NCI-H524 treated with DMSO at 0.1 percent for 48 hours (cell line): ENCODE measurements around the gene FADS3.

ENCODE experiments used
- DNase-seq: peaks from one replicate; lab custom pipeline; 2025; lab: John Stamatoyannopoulos, UW

FADS3 gene

GRCh38 chr11:61855939-61856680 lies 35.2 kb downstream of the FADS3 start:
- DNase-seq: no peak

DNA sequence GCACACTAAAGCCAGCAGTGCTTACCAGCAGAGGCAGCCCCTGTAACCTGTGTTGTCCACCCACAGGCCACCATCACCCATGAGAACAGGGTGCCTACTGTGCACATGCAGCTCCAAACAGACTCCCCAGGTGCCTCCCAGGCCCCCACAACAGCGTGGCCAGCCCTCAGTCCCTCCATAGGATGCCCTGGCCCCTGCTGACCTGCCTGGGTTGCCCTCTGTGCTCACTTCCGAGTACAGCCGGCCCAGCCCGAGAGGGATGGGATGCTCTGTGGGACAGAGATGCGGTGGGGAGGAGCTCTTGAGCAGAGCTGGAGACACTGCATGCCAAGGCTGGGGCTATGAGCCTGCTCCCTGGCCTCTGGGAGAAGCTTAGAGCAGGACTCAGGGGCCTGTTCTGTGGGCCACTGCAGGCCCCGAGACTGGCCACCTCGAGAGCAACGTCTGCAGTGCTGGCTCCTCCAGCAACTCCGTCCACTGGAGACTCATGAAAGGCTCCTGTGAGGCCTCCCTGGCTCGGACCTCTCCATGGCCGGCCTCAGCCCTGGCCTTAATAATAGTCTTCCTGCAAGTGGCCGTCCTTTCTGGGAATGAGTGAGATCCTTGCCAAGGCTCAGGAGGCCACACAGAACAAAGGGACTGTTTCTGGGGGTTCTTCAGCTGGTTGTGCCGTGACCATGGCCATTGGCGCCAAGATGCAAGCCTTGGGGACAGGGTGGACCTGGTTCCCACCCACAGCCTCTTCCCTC lies 36.2 kb downstream of the FADS3 start:
- no peak for DNase-seq

DNA sequence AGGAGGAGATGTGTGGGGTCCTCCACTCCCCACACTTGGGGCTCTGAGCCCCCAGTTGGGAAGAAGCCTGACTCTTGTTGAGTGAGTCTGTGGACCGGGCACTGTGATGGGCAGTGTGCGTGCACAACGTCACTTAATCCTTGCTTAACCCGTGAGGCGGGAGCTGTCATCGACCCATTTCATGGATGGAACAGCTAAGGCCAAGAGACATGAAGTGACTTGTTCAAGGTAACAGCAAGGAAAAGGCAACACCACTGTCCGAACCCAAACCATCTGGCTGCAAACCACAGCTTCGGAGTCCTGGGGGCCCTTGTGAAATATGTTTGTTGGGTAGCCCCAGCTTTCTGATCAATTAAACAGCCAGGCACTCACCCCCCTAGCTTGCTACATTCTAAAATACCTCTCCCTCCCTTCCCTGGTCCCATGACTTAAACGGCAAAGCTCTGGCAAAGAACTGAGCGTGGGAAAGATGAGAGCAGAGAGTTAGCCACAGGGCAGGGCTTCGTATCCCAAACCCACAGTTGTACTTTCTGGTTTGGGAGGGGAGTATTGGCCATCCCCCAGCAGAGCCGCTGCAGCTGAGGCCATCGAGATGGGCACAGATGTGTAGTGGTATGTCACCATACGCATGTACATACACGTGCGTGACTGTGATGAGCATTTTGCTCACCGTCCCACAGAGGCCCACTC lies 37.0 kb downstream of the FADS3 start:
- DNase-seq: no peak

- no peak for DNase-seq
Observed at GRCh38 chr11:61853698-61854169, 37.6 kb downstream of the FADS3 start.

- DNase-seq: no peak
Observed at GRCh38 chr11:61851900-61852295, 39.4 kb downstream of the FADS3 start.

DNA sequence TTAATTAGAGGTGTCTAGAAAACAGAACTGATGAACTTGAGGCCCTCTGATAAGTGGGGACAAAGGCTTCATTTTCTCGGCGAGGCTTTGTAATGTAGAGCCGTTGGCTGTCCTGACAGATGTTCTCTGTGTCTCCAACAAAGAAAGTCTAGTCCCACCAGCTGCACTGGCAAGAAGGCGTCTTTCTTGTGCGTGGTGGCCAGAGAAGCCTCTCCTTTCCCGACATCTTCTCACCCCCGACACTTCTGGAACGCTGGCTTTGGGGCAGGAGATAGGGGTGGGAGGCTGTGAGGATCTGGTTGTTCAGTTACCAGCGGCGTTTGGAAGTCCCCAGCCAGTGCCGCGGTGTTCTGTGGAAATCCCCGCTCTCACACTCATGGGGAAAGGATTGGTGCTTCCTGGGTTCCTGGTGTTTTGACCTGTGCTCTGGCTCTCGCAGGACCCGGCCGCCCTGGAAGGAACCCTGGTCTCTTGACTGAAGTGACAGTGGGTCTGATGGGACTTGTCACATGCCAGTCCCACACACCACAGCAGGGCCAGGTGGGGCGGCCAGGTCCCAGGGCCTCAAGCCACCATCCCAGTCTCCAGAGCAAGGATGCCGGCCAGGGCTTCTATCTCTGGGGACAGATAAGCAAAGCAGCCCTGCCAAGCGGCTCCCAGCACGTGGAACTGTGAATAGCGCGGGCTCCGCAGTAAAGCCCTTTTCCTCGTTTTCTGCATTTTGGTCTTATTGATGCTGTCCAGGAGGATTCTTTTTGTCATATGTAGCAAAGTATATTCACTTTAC lies 40.0 kb downstream of the FADS3 start:
- no peak for DNase-seq

GRCh38 chr11:61850687-61851086 lies 40.7 kb downstream of the FADS3 start:
- no peak for DNase-seq

DNA sequence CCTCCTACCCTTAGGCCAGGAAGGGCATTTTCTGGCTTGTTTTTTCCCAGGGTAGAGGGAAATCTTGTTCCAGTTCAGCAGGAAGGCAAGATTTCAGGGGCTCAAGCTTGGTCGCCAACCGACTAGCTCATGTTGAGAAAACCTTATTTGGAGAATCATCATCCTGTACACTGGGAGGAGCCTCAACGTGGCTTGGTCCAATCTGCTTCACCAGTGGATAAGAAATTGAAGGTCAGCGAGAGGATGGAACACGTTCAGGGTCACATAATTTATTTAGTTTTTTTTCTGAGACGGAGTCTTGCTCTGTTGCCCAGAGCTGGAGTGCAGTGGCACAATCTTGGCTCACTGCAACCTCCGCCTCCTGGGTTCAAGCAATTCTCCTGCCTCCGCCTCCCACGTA lies 42.7 kb downstream of the FADS3 start:
- DNase-seq: no peak

DNA sequence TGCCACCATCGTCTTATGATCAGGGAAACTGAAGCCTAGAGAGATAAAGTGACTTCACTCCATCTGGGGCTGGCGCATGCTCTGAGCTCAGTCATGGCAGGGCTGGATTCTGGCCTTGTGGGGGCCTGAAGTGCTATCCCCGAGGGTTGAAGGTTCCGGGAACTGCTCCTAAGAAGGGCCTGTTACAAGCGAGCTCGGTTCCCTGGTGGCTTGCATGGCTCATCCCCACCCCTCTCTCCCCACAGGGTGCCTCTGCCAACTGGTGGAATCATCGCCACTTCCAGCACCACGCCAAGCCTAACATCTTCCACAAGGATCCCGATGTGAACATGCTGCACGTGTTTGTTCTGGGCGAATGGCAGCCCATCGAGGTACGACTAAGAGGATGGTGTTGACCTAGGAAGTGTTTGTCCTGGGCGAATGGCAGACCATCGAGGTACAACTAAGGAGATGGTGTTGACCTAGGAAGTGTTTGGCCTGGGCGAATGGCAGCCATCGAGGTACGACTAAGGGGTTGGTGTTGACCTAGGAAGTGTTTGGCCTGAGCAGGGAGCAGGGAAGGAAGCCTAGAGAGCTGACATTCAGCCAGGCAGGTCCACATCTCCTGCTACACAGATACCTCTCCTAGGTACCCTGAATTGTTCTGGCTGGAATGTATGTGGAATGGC lies 43.3 kb downstream of the FADS3 start:
- no peak for DNase-seq

DNA sequence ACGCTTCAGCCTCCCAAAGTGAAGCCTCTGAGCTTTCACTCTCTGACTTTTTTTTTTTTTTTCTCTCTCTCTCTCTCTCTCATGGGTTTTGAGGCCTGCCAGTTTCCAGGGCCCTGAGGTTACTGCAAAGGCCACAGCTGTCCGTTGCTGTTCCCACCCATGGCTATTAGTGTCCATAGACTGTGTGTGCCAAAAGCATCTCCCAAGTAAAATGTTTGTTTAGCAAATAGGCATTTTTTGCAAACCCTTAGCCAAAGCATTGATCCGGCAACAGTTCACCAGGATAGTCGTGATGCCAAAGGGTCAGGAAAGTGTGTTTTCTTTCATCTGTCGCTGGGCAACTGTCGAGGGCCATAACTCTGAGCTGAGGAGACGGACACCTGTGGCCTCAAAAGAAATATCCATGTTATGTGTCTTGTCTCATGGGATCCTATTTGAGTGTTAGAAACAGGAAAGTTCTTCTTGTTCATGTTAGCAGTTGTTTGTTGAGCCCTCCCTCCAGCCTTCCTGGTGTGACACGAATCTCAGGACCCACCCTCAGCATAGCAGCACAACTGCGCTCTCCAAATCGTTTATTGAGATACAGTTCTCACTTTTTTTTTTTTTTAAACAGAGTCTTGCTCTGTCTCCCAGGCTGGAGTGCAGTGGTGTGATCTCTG lies 44.9 kb downstream of the FADS3 start:
- no peak for DNase-seq

DNA sequence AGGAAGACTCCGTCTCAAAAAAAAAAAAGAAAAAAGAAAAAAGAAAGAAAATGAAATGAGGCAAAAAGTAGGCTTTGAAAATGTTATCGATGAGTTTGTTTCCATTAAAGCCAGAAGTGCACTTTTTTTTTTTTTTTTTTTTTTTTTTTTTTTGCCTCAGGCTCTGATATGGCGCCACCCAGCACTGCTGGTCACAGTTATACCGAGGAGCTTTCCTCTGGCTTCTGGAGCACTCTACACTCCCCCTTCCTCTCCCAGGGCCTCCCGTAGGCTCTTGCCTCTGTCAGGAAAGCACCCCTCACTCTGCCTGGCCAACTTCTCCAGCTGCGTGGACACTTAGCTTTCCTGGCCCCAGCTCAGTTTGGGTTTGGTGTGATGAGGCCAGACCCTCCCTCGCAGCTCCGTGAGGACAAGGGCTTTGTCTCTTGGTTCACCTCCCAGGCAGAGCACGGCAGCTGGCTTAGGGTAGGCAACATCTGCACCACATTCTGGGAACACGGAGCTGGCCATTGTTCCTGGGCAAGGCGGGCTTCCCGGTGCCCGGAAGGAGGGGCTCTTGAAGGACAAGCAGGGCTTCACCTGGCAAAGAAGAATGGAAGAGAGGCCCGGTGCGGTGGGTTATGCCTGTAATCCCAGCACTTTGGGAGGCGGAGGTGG lies 46.3 kb downstream of the FADS3 start:
- DNase-seq: no peak

DNA sequence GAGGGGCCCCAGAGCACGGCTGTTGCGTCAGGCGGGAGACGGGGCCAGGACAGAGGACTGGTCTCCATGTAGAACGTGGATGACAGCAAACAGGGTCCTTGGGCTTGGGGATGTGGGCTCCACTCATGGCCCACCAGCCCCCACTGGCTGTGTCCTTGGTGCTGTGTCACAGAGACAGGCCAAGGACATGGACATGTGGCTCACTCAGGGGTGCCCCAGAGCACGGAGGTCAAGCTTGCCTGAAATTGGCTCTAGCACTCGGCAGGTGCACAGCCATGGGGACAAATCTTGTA lies 48.9 kb downstream of the FADS3 start:
- no peak for DNase-seq

- no peak for DNase-seq
Observed at GRCh38 chr11:61841636-61842527, 49.5 kb downstream of the FADS3 start.

GRCh38 chr11:61840371-61840770 lies 51.0 kb downstream of the FADS3 start:
- DNase-seq: no peak

DNA sequence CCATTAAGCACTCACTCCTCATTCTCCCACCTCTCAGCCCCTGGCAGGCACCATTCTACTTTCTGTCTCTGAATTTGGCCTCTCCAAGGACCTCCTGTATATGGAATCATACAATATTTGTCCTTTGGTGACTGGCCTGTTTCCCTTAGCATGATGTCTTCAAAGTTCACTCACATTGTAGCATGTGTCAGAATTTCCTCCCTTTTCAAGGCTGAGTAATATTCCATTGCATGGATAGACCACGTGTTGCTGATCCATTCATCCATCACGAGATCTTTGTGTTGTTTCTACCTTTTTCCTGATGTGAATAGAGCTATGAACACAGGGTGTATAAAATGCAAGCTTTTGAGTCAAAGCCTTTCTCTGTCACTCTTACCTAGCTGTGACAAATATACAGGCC lies 51.6 kb downstream of the FADS3 start:
- no peak for DNase-seq

DNA sequence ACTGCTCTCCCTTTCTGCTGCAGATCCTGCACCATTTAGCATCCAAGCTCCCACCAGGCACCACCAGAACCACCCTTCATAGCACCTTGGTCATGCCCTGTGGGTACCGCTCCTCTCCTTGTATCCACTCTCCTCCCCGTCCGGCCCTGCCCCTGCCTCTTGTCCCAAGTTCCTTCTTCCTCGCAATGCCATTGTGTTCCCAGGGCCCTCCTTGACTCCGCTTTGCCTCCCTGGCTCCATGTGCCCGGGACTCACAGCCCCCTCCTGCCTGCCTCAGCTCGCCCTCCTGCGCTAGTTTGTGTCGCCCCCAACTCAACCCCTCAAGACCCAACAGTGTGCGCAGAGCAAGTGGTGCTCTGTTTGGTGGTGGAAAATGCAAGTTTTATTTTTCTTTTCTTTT lies 52.4 kb downstream of the FADS3 start:
- no peak for DNase-seq

DNA sequence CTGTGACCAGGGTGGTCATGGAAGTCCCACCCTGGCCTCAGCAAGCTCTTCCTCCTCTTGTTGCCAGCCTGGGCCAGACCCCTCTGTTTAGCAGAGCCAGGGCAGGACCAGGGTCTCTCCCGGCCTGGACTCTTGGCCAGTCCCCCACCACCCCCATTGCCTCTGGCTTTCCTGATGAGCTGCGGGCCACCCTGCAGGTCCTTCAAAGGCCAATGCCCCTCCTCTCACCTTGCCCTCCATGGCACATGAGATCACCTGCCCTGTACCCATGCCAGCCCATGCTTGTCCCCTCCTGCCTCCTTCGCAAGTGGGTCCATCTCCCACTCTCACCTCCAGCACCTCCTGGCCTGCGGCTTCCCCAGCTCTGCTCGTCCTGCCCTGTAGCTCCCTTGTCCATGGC lies 52.8 kb downstream of the FADS3 start:
- DNase-seq: no peak

DNA sequence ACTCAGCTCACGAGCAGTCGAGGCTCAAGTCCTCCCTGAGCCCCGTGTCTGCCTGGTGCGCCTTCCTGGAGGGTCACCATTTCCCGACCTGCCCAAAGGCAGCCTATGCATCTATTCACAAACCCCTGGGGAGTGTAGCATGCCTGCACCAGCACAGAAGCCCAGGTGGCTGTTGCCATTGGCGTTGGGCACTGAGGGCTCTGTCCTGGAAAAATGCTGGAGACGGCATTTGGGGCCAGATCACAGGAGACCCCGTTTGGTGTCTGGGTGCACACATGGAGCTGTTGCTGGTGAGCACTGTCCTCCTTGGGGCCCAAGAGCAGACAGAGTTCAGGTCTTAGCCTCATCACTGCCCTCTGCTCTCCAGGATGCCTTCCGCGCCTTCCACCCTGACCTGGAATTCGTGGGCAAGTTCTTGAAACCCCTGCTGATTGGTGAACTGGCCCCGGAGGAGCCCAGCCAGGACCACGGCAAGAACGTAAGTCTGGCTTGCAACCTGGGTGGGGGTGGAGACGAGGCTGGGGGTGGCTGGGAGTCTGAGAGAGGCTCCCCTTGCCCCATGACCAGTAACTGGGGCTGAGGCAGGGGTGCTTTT lies 53.8 kb downstream of the FADS3 start:
- no peak for DNase-seq

DNA sequence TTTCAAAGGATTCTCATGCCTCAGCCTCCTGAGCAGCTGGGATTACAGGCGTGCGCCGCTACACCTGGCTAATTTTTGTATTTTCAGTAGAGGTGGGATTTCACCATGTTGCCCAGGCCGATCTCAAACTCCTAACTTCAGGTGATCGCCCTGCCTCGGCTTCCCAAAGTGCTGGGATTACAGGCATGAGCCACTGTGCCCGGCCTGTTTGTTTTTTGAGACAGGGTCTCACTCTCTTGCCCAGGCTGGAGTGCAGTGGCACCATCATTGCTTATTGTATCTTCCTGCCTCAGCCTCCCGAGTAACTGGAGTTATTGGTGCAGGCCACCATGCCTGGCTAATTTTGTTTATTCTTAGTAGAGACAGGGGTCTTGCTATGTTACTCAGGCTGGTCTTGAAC lies 55.2 kb downstream of the FADS3 start:
- no peak for DNase-seq
